K562 (cell line): ENCODE results near the gene ATP5PB.

Experiments
- ATF7 ChIP-seq: fragments of 450-650 bp; IDR thresholded peaks from 2 replicates; pipeline ENCODE4 v1.7.1; 2014; ENCODE audit warnings: mild to moderate bottlenecking, moderate library complexity
- COPS2 ChIP-seq: fragments of 450-650 bp; conservative IDR thresholded peaks from 2 replicates; pipeline ENCODE4 v1.6.1; 2016; ENCODE audit warnings: mild to moderate bottlenecking, moderate library complexity
- CTCF ChIP-seq, 3 experiments: IDR thresholded peaks in 2 of 3; conservative IDR thresholded peaks in 1 of 3; 2 replicates each; pipeline ENCODE4 v1.5.1; 2011 to 2012; ENCODE audit warnings: low read length in 3 of 3, mild to moderate bottlenecking in 3 of 3, control low read depth in 2 of 3, improper control_type of control experiment in 1 of 3, inconsistent platforms in 1 of 3, low read depth in 1 of 3, mixed read lengths in 1 of 3, moderate library complexity in 1 of 3; ENCODE audit not compliant: insufficient read depth in 2 of 3
- E2F4 ChIP-seq: sonication (generic); formaldehyde crosslinking; IDR thresholded peaks from 2 replicates; pipeline ENCODE4 v1.8.0; 2022; ENCODE audit warnings: mild to moderate bottlenecking, low read depth, missing genetic modification reagents
- FOXM1 ChIP-seq, 2 experiments: fragments of 450-650 bp in 1 of 2; sonication (generic) in 1 of 2; formaldehyde crosslinking in 1 of 2; IDR thresholded peaks; 2 replicates each; pipeline versions ENCODE4 v1.6.1 to v1.9.0; 2017 to 2022; ENCODE audit warnings: low read depth in 2 of 2, mild to moderate bottlenecking in 2 of 2, missing genetic modification reagents in 1 of 2, moderate library complexity in 1 of 2
- MEF2A ChIP-seq: IDR thresholded peaks from 2 replicates; pipeline ENCODE4 v1.6.1; 2011; ENCODE audit warnings: low read depth, mild to moderate bottlenecking, low read length, moderate library complexity; ENCODE audit not compliant: control insufficient read depth
- NFE2L1 ChIP-seq: fragments of 450-650 bp; IDR thresholded peaks from 2 replicates; pipeline ENCODE4 v1.6.1; 2016; ENCODE audit warnings: missing genetic modification characterization, low read depth, mild to moderate bottlenecking, missing compliant biosample characterization, moderate library complexity, borderline replicate concordance
- NKRF ChIP-seq: fragments of 450-650 bp; IDR thresholded peaks from 2 replicates; pipeline ENCODE4 v1.6.1; 2016; ENCODE audit warnings: borderline replicate concordance
- PHB2 ChIP-seq: fragments of 450-650 bp; IDR thresholded peaks from 2 replicates; pipeline ENCODE4 v1.6.1; 2017; ENCODE audit warnings: low read depth
- POLR2AphosphoS2 ChIP-seq: IDR thresholded peaks from 2 replicates; pipeline ENCODE4 v1.6.1; 2012; ENCODE audit warnings: low read length, improper control_type of control experiment
- REST ChIP-seq, 2 experiments: fragments of 450-650 bp; formaldehyde crosslinking in 1 of 2; IDR thresholded peaks; 2 replicates each; pipeline versions ENCODE4 v1.4.0 to v1.6.1; 2014 to 2020; ENCODE audit warnings: mild to moderate bottlenecking in 2 of 2, borderline replicate concordance in 1 of 2, low read depth in 1 of 2
- ZFP1 ChIP-seq: fragments of 450-650 bp; formaldehyde crosslinking; IDR thresholded peaks from 2 replicates; pipeline ENCODE4 v1.4.0; 2020; ENCODE audit warnings: mild to moderate bottlenecking, mixed read lengths
- ZNF239 ChIP-seq: fragments of 250-450 bp; sonication (Bioruptor Pico); IDR thresholded peaks from 2 replicates; pipeline ENCODE4 v1.4.0; 2020; ENCODE audit warnings: mild to moderate bottlenecking
- ZNF263 ChIP-seq: sonication (generic); formaldehyde crosslinking; IDR thresholded peaks from 2 replicates; pipeline ENCODE4 v1.8.0; 2022; ENCODE audit warnings: mild to moderate bottlenecking, missing genetic modification reagents, borderline replicate concordance

GRCh38 chr1:111406321-111406768 is 42.9 kb upstream of the ATP5PB start:
- no peak for TF ChIP-seq ZNF263 (CRISPR knock-in tag)
- TF ChIP-seq E2F4 (CRISPR knock-in tag): no peak
- TF ChIP-seq REST (IDR thresholded peaks at IDR 0.05; ENCODE audit: borderline replicate concordance): no peak
- TF ChIP-seq REST (CRISPR knock-in tag; IDR thresholded peaks at IDR 0.05; ENCODE audit: low read depth): no peak
- TF ChIP-seq NFE2L1 (tag): no peak
- no peak for TF ChIP-seq FOXM1 (IDR thresholded peaks at IDR 0.05; ENCODE audit: low read depth)
- no peak for TF ChIP-seq FOXM1 (CRISPR knock-in tag; IDR thresholded peaks at IDR 0.05; ENCODE audit: low read depth)
- TF ChIP-seq ATF7: no peak
- TF ChIP-seq COPS2: no peak
- TF ChIP-seq POLR2AphosphoS2: no peak
- no peak for TF ChIP-seq CTCF (IDR thresholded peaks at IDR 0.05 in 2 of 3, conservative IDR thresholded peaks at IDR 0.05 in 1 of 3; ENCODE audit: insufficient read depth in 2 of 3, low read depth in 1 of 3, low read length in 3 of 3)
- TF ChIP-seq MEF2A: no peak
- no peak for TF ChIP-seq ZFP1 (CRISPR knock-in tag)
- no peak for TF ChIP-seq ZNF239 (CRISPR knock-in tag)
- no peak for TF ChIP-seq NKRF
- no peak for TF ChIP-seq PHB2
